ENCODE data around the gene CPVL. TPM values are rescaled to one million over a fixed set of nuclear protein-coding genes. Genes with fewer than 3 reads are reported as not detected.

Gene CPVL
- total RNA-seq, 1 experiment from 2014 or later: 26.9 TPM

DNA sequence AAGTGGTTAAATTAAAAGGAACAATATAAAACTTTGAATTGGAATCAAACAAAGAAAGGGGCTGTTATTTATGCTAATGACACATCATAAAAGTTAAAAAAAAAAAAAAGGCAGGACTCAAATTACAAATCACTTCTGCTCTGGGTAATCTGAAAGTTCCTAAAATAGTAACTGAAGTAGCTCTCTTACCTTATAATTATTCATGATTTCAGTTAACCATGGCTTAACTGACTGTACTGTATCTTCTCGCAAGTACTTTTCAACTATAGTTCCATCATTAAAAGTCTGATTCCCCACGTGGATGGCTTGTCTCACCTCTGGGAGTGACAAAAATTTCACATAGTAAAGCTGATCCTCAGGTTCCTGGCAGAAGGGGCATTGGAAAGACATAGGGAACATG is 82.5 kb downstream of the CPVL start:
- no peak overlapping the region for H2BK5ac ChIP-seq (ENCODE audit: insufficient read length, low read length)
- no peak overlapping the region for H3K27ac Mint-ChIP-seq

More for the DNA sequence above, 82.5 kb downstream of the CPVL start:
- no peaks in the 10 kb centered on the region for H3K23me2 ChIP-seq (ENCODE audit: insufficient read length, low read depth, low read length, poor library complexity, severe bottlenecking)
- no peaks in the 10 kb centered on the region for H3K27me3 ChIP-seq (ENCODE audit: insufficient read depth, low read length)
- H3K23ac ChIP-seq (ENCODE audit: insufficient read length, low read depth, low read length): no peak overlapping the region
- H2BK12ac ChIP-seq (ENCODE audit: insufficient read length, low read depth, low read length): no peak overlapping the region
- no peak overlapping the region for H3K4ac ChIP-seq (ENCODE audit: low read depth, low read length)
- Mint-ChIP-seq H3K4me3 (no peak overlapping the region), H3K4me1 (peaks cover 0 to 4% of the 10 kb centered on the region in 2 experiments; a peak in 1 of 4 replicates), H3K27me3 (ENCODE audit: low read depth) (no peaks in the 10 kb centered on the region), H3K36me3 (ENCODE audit: insufficient read depth in 1 of 3, low read depth in 3 of 3) (no peaks in the 10 kb centered on the region), H3K9me3 (no peaks in the 10 kb centered on the region)
- no peak overlapping the region for H3T11ph ChIP-seq (ENCODE audit: low read length)
- no peaks in the 10 kb centered on the region for H3K79me1 ChIP-seq (ENCODE audit: insufficient read depth, low read depth, low read length, poor library complexity, severe bottlenecking)
- H3K4me2 ChIP-seq (ENCODE audit: insufficient read depth, insufficient read length, low read length): no peak overlapping the region
- TF ChIP-seq CTCF (conservative IDR thresholded peaks at IDR 0.05): no peak
- no peak overlapping the region for H4K8ac ChIP-seq (replicated peaks; ENCODE audit: insufficient read length, low read depth, low read length)
- H3K9me3 ChIP-seq (ENCODE audit: control insufficient read depth, low read depth, low read length): no peaks in the 10 kb centered on the region
- no peak overlapping the region for H3K9ac ChIP-seq (ENCODE audit: extremely low read depth, insufficient read length, low read length)
- no peak for DNase-seq
- H2AFZ ChIP-seq (ENCODE audit: low read length): no peak overlapping the region
- no peak overlapping the region for H2BK20ac ChIP-seq (ENCODE audit: low read depth, low read length, poor library complexity, severe bottlenecking)
- H4K20me1 ChIP-seq (ENCODE audit: control insufficient read depth, insufficient read depth, insufficient read length): no peaks in the 10 kb centered on the region
- H2BK120ac ChIP-seq (ENCODE audit: low read depth, low read length, poor library complexity, severe bottlenecking): no peak overlapping the region
- no peak overlapping the region for H3K27ac ChIP-seq (ENCODE audit: insufficient read length, low read depth, low read length)
- no peaks in the 10 kb centered on the region for H3K79me2 ChIP-seq (ENCODE audit: insufficient read depth, low read length)
- H2BK15ac ChIP-seq (ENCODE audit: low read depth, low read length): no peak overlapping the region
- H4K5ac ChIP-seq (ENCODE audit: insufficient read length, low read depth, low read length): no peak overlapping the region
- H2AK5ac ChIP-seq (ENCODE audit: insufficient read length, low read length): no peak overlapping the region
- H3K56ac ChIP-seq (ENCODE audit: insufficient read length, low read depth, low read length): no peak overlapping the region
- no CpG with 5 or more reads among the region's 2 CpGs for WGBS (ENCODE audit: extremely low coverage, insufficient read length, low lambda C conversion rate)
- no peak overlapping the region for H3K18ac ChIP-seq (ENCODE audit: insufficient read length, low read depth, low read length)
- H4K91ac ChIP-seq (ENCODE audit: insufficient read length, low read depth, low read length): no peak overlapping the region
- no peak overlapping the region for H3K14ac ChIP-seq (ENCODE audit: insufficient read depth, low read length)
- no peaks in the 10 kb centered on the region for H3K4me1 ChIP-seq (ENCODE audit: insufficient read depth, low read length)

Measured in H9 (cell line).